GM23248 (cell line): Measurements from ENCODE around the gene TET2.

Source experiments
- EZH2 ChIP-seq: fragments of 200-600 bp; sonication (generic); IDR thresholded peaks from 2 replicates; pipeline ENCODE4 v1.6.1; 2018; ENCODE audit warnings: antibody characterized with exemption, mild to moderate bottlenecking; ENCODE audit not compliant: insufficient read depth, poor library complexity, severe bottlenecking
- EZH2phosphoT487 ChIP-seq: fragments of 200-600 bp; sonication (generic); IDR thresholded peaks from 2 replicates; pipeline ENCODE4 v1.6.1; 2018; ENCODE audit warnings: antibody characterized with exemption, moderate library complexity, mild to moderate bottlenecking, low read depth; ENCODE audit not compliant: insufficient read depth

DNA sequence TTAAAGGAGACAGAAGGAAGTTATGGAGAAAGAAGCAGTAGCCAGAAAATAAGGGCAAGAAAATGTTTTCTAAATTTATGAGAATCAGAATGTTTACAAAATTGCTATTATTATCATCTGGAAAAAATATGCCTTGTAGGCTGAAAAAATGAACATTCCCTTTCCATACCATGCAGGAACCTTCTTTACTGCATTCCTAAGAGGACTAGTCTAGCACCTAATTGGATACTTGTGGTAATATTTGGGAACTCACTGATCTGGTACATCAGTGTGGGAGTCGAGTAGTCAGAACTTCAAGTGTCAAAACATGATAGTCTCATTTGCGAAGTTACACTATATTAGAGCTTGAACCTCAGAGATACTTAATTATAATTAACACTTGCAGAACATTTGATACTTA is 51.9 kb downstream of the TET2 start:
- TF ChIP-seq EZH2 (no peak), EZH2phosphoT487 (no peak)
